Astrocyte (in vitro differentiated cells and primary cell): ENCODE data around the gene CADPS. TPM values are rescaled to one million over a fixed set of nuclear protein-coding genes. Genes with fewer than 3 reads are reported as not detected.

Source experiments
- DNase-seq: peaks from one replicate; pipeline ENCODE4 v3.0.0-alpha.2; 2010; ENCODE audit warnings: low read depth
- FAIRE-seq: peaks from 2 replicates; lab custom pipeline; 2011; peaks lifted over from hg19 to GRCh38; lab: Jason Lieb, UNC
- H2AFZ ChIP-seq: 2 replicates; pipeline ENCODE4 v1.6.0; 2012; ENCODE audit warnings: low read depth, low read length, inconsistent platforms
- H3K27ac ChIP-seq: 2 replicates; pipeline ENCODE4 v1.5.1; 2011; ENCODE audit warnings: low read depth, low read length, inconsistent platforms
- H3K27me3 ChIP-seq: 2 replicates; pipeline ENCODE4 v1.6.0; 2011; ENCODE audit warnings: low read length, inconsistent platforms; ENCODE audit not compliant: insufficient read depth
- H3K36me3 ChIP-seq: 2 replicates; pipeline ENCODE4 v1.5.1; 2011; ENCODE audit warnings: low read length, inconsistent platforms; ENCODE audit not compliant: insufficient read depth
- H3K4me1 ChIP-seq: 2 replicates; pipeline ENCODE4 v1.5.1; 2011; ENCODE audit warnings: low read length, inconsistent platforms; ENCODE audit not compliant: insufficient read depth
- H3K4me2 ChIP-seq: 2 replicates; pipeline ENCODE4 v1.6.0; 2012; ENCODE audit warnings: low read length, inconsistent platforms
- H3K4me3 ChIP-seq: 2 replicates; pipeline ENCODE4 v1.5.1; 2011; ENCODE audit warnings: low read depth, mild to moderate bottlenecking, low read length, inconsistent platforms; ENCODE audit not compliant: insufficient read depth
- H3K79me2 ChIP-seq: 2 replicates; pipeline ENCODE4 v1.6.0; 2012; ENCODE audit warnings: mild to moderate bottlenecking, low read length, inconsistent platforms; ENCODE audit not compliant: insufficient read depth
- H3K9ac ChIP-seq: 2 replicates; pipeline ENCODE4 v1.6.0; 2012; ENCODE audit warnings: mild to moderate bottlenecking, low read length, inconsistent platforms
- H3K9me3 ChIP-seq: 2 replicates; pipeline ENCODE4 v1.5.1; 2012; ENCODE audit warnings: low read depth, mild to moderate bottlenecking, low read length, inconsistent platforms; ENCODE audit not compliant: insufficient read depth
- H4K20me1 ChIP-seq: 2 replicates; pipeline ENCODE4 v1.6.0; 2012; ENCODE audit warnings: low read length, inconsistent platforms; ENCODE audit not compliant: insufficient read depth
- H3K27ac Mint-ChIP-seq: one replicate; pipeline ENCODE4 v1.8.0; 2021; ENCODE audit warnings: mild to moderate bottlenecking, mixed read lengths; ENCODE audit not compliant: unreplicated experiment
- H3K27me3 Mint-ChIP-seq: one replicate; pipeline ENCODE4 v1.8.0; 2021; ENCODE audit warnings: low read depth, mixed read lengths; ENCODE audit not compliant: unreplicated experiment
- H3K36me3 Mint-ChIP-seq: one replicate; pipeline ENCODE4 v1.8.0; 2021; ENCODE audit warnings: low read depth, mixed read lengths; ENCODE audit not compliant: unreplicated experiment
- H3K4me1 Mint-ChIP-seq: one replicate; pipeline ENCODE4 v1.8.0; 2021; ENCODE audit warnings: low read depth, mixed read lengths; ENCODE audit not compliant: unreplicated experiment
- H3K4me3 Mint-ChIP-seq: one replicate; pipeline ENCODE4 v1.8.0; 2021; ENCODE audit warnings: mild to moderate bottlenecking, moderate library complexity, mixed read lengths; ENCODE audit not compliant: unreplicated experiment
- H3K9me3 Mint-ChIP-seq: one replicate; pipeline ENCODE4 v1.8.0; 2021; ENCODE audit warnings: mild to moderate bottlenecking, mixed read lengths; ENCODE audit not compliant: unreplicated experiment
- CTCF ChIP-seq: IDR thresholded peaks from 2 replicates; pipeline ENCODE4 v1.5.1; 2011; ENCODE audit warnings: low read depth, mild to moderate bottlenecking, inconsistent platforms, low read length, moderate library complexity; ENCODE audit not compliant: insufficient read depth
- EZH2 ChIP-seq: IDR thresholded peaks from 2 replicates; pipeline ENCODE4 v1.6.1; 2012; ENCODE audit warnings: mild to moderate bottlenecking, low read length, inconsistent platforms; ENCODE audit not compliant: insufficient read depth
- total RNA-seq: library from RNA; stranded (reverse); gene quantifications from 2 replicates; pipeline ENCODE4 v1.2.1, GENCODE V29; 2021

Gene CADPS
- total RNA-seq, 1 donor from 2014 or later, result 5.4 TPM

DNA sequence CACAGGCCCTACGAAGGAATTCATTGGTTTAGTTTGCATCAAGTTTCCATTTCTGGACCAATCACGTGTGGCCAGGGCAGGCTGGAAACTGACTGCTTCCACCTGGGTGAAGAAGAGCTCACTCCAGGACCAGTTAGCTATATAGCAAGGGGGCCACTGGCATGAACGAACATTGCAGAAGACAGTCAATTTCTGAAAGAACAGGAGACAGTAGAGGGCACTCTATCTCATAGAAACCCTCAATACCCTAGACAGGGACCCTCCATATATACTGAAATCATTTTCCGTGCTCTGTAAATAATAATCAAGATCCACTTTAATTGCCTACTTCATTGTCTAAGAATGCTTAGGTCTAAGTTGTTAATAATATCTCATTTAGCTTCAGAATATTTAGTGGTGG is 215.6 kb downstream of the CADPS start:
- DNase-seq (no peak), FAIRE-seq (no peak)
- H3K27me3 Mint-ChIP-seq, result no peaks in the 10 kb centered on the region
- Histone ChIP-seq H3K9ac (no peak overlapping the region), H4K20me1 (no peaks in the 10 kb centered on the region), H3K79me2 (no peaks in the 10 kb centered on the region), H3K36me3 (no peaks in the 10 kb centered on the region), H3K4me1 (no peaks in the 10 kb centered on the region), H3K9me3 (no peaks in the 10 kb centered on the region), H3K4me2 (no peak overlapping the region), H3K27me3 (no peaks in the 10 kb centered on the region), H3K27ac (no peak overlapping the region), H2AFZ (no peak overlapping the region), H3K4me3 (no peak overlapping the region)
- no peaks in the 10 kb centered on the region for H3K9me3 Mint-ChIP-seq
- no peaks in the 10 kb centered on the region for H3K36me3 Mint-ChIP-seq
- peak; percentile 5 for TF ChIP-seq CTCF
- no peak for TF ChIP-seq EZH2
- H3K27ac Mint-ChIP-seq, result no peak overlapping the region
- peaks cover 2% of the 10 kb centered on the region for H3K4me1 Mint-ChIP-seq
- H3K4me3 Mint-ChIP-seq, result no peak overlapping the region

GRCh38 chr3:62655691-62656063 is 219.5 kb downstream of the CADPS start:
- Mint-ChIP-seq H3K27ac (no peak overlapping the region), H3K27me3 (no peaks in the 10 kb centered on the region), H3K9me3 (peaks cover 2% of the 10 kb centered on the region), H3K36me3 (no peaks in the 10 kb centered on the region), H3K4me1 (peaks cover 6% of the 10 kb centered on the region), H3K4me3 (no peak overlapping the region)
- no peak overlapping the region for H2AFZ ChIP-seq
- H3K4me1 ChIP-seq, result no peaks in the 10 kb centered on the region
- no peaks in the 10 kb centered on the region for H4K20me1 ChIP-seq
- FAIRE-seq (no peak), DNase-seq (no peak)
- no peaks in the 10 kb centered on the region for H3K9me3 ChIP-seq
- H3K9ac ChIP-seq, result no peak overlapping the region
- no peak overlapping the region for H3K4me2 ChIP-seq
- H3K27me3 ChIP-seq, result no peaks in the 10 kb centered on the region
- no peaks in the 10 kb centered on the region for H3K36me3 ChIP-seq
- no peak for TF ChIP-seq CTCF
- no peak for TF ChIP-seq EZH2
- H3K79me2 ChIP-seq, result no peaks in the 10 kb centered on the region
- H3K27ac ChIP-seq, result no peak overlapping the region
- no peak overlapping the region for H3K4me3 ChIP-seq

- H3K4me1 Mint-ChIP-seq, result peaks cover 6% of the 10 kb centered on the region
- no peaks in the 10 kb centered on the region for H3K36me3 Mint-ChIP-seq
- H3K27ac Mint-ChIP-seq, result no peak overlapping the region
- Histone ChIP-seq H3K36me3 (no peaks in the 10 kb centered on the region), H3K27ac (no peak overlapping the region), H3K9ac (no peak overlapping the region), H3K27me3 (no peaks in the 10 kb centered on the region), H3K79me2 (no peaks in the 10 kb centered on the region), H4K20me1 (no peaks in the 10 kb centered on the region), H3K4me2 (no peak overlapping the region), H3K4me3 (no peak overlapping the region), H2AFZ (no peak overlapping the region), H3K9me3 (no peaks in the 10 kb centered on the region), H3K4me1 (no peaks in the 10 kb centered on the region)
- no peak overlapping the region for H3K4me3 Mint-ChIP-seq
- H3K27me3 Mint-ChIP-seq, result no peaks in the 10 kb centered on the region
- no peak for DNase-seq
- no peak for TF ChIP-seq CTCF
- no peak for TF ChIP-seq EZH2
- FAIRE-seq, result no peak
- H3K9me3 Mint-ChIP-seq, result peaks cover 2% of the 10 kb centered on the region
Observed at GRCh38 chr3:62655056-62655690, 220.0 kb downstream of the CADPS start.
